ENCODE results near the gene UBAC1.

GRCh38 chr9:135986605-135987004 is 25.4 kb upstream of the UBAC1 start:
- no peak for TF ChIP-seq REST (IDR thresholded peaks at IDR 0.05)
- TF ChIP-seq CTCF (IDR thresholded peaks at IDR 0.05; ENCODE audit: low read depth, low read length, missing input control): no peak
- TF ChIP-seq TAF1 (conservative IDR thresholded peaks at IDR 0.05): no peak
- no peak for TF ChIP-seq ZBTB33 (IDR thresholded peaks at IDR 0.05)

Data from liver (tissue), 3 donors.